ENCODE data around the gene GNG4. TPM values are rescaled to one million over a fixed set of nuclear protein-coding genes. Genes with fewer than 3 reads are reported as not detected.
A peak's percentile ranks its signal among the peaks of the same experiment; 100 is the strongest.

Gene GNG4
- total RNA-seq, 1 donor from 2014 or later, result 3.8 TPM

- H3K27me3 Mint-ChIP-seq (ENCODE audit: low read depth, unreplicated experiment), result no peaks in the 10 kb centered on the region
- TF ChIP-seq CTCF (IDR thresholded peaks at IDR 0.05; ENCODE audit: insufficient read depth, low read depth, low read length) (no peak), EZH2 (IDR thresholded peaks at IDR 0.05; ENCODE audit: insufficient read depth, low read length) (no peak)
- DNase-seq (ENCODE audit: low read depth) (no peak), FAIRE-seq (no peak)
- H3K27ac ChIP-seq (ENCODE audit: low read depth, low read length), result no peak overlapping the region
- H3K4me1 ChIP-seq (ENCODE audit: insufficient read depth, low read length), result no peaks in the 10 kb centered on the region
- no peaks in the 10 kb centered on the region for H3K9me3 ChIP-seq (ENCODE audit: insufficient read depth, low read depth, low read length)
- no peak overlapping the region for H3K9ac ChIP-seq (ENCODE audit: low read length)
- H3K4me3 Mint-ChIP-seq (ENCODE audit: unreplicated experiment), result no peak overlapping the region
- no peak overlapping the region for H3K4me3 ChIP-seq (ENCODE audit: insufficient read depth, low read depth, low read length)
- H3K27me3 ChIP-seq (ENCODE audit: insufficient read depth, low read length), result no peaks in the 10 kb centered on the region
- no peak overlapping the region for H3K27ac Mint-ChIP-seq (ENCODE audit: unreplicated experiment)
- H3K36me3 ChIP-seq (ENCODE audit: insufficient read depth, low read length), result no peaks in the 10 kb centered on the region
- no peaks in the 10 kb centered on the region for H3K4me1 Mint-ChIP-seq (ENCODE audit: low read depth, unreplicated experiment)
- H2AFZ ChIP-seq (ENCODE audit: low read depth, low read length), result no peak overlapping the region
- no peaks in the 10 kb centered on the region for H4K20me1 ChIP-seq (ENCODE audit: insufficient read depth, low read length)
- no peaks in the 10 kb centered on the region for H3K36me3 Mint-ChIP-seq (ENCODE audit: low read depth, unreplicated experiment)
- no peak overlapping the region for H3K4me2 ChIP-seq (ENCODE audit: low read length)
- H3K9me3 Mint-ChIP-seq (ENCODE audit: unreplicated experiment), result no peaks in the 10 kb centered on the region
- H3K79me2 ChIP-seq (ENCODE audit: insufficient read depth, low read length), result no peaks in the 10 kb centered on the region
Observed at GRCh38 chr1:235567812-235568503, 81.6 kb downstream of the GNG4 start.

- H3K27ac Mint-ChIP-seq (ENCODE audit: unreplicated experiment), result no peak overlapping the region
- Histone ChIP-seq H3K9me3 (ENCODE audit: insufficient read depth, low read depth, low read length) (no peaks in the 10 kb centered on the region), H2AFZ (ENCODE audit: low read depth, low read length) (peak overlapping the region; percentile 56), H3K4me1 (ENCODE audit: insufficient read depth, low read length) (no peaks in the 10 kb centered on the region), H3K36me3 (ENCODE audit: insufficient read depth, low read length) (no peaks in the 10 kb centered on the region), H3K79me2 (ENCODE audit: insufficient read depth, low read length) (no peaks in the 10 kb centered on the region), H3K4me3 (ENCODE audit: insufficient read depth, low read depth, low read length) (no peak overlapping the region), H3K27ac (ENCODE audit: low read depth, low read length) (no peak overlapping the region), H3K27me3 (ENCODE audit: insufficient read depth, low read length) (no peaks in the 10 kb centered on the region), H3K9ac (ENCODE audit: low read length) (no peak overlapping the region), H4K20me1 (ENCODE audit: insufficient read depth, low read length) (no peaks in the 10 kb centered on the region), H3K4me2 (ENCODE audit: low read length) (no peak overlapping the region)
- H3K9me3 Mint-ChIP-seq (ENCODE audit: unreplicated experiment), result no peaks in the 10 kb centered on the region
- H3K4me1 Mint-ChIP-seq (ENCODE audit: low read depth, unreplicated experiment), result no peaks in the 10 kb centered on the region
- TF ChIP-seq CTCF (IDR thresholded peaks at IDR 0.05; ENCODE audit: insufficient read depth, low read depth, low read length) (no peak), EZH2 (IDR thresholded peaks at IDR 0.05; ENCODE audit: insufficient read depth, low read length) (no peak)
- H3K4me3 Mint-ChIP-seq (ENCODE audit: unreplicated experiment), result no peak overlapping the region
- H3K27me3 Mint-ChIP-seq (ENCODE audit: low read depth, unreplicated experiment), result no peaks in the 10 kb centered on the region
- FAIRE-seq (no peak), DNase-seq (ENCODE audit: low read depth) (no peak)
- no peaks in the 10 kb centered on the region for H3K36me3 Mint-ChIP-seq (ENCODE audit: low read depth, unreplicated experiment)
Observed at GRCh38 chr1:235566084-235566483, 83.5 kb downstream of the GNG4 start.

GRCh38 chr1:235563513-235564061 is 86.0 kb downstream of the GNG4 start:
- DNase-seq (ENCODE audit: low read depth) (no peak), FAIRE-seq (no peak)
- H4K20me1 ChIP-seq (ENCODE audit: insufficient read depth, low read length), result no peaks in the 10 kb centered on the region
- Mint-ChIP-seq H3K4me3 (ENCODE audit: unreplicated experiment) (no peak overlapping the region), H3K4me1 (ENCODE audit: low read depth, unreplicated experiment) (no peaks in the 10 kb centered on the region), H3K36me3 (ENCODE audit: low read depth, unreplicated experiment) (no peaks in the 10 kb centered on the region), H3K27me3 (ENCODE audit: low read depth, unreplicated experiment) (no peaks in the 10 kb centered on the region), H3K9me3 (ENCODE audit: unreplicated experiment) (no peaks in the 10 kb centered on the region), H3K27ac (ENCODE audit: unreplicated experiment) (no peak overlapping the region)
- no peaks in the 10 kb centered on the region for H3K9me3 ChIP-seq (ENCODE audit: insufficient read depth, low read depth, low read length)
- TF ChIP-seq CTCF (IDR thresholded peaks at IDR 0.05; ENCODE audit: insufficient read depth, low read depth, low read length), result no peak
- TF ChIP-seq EZH2 (IDR thresholded peaks at IDR 0.05; ENCODE audit: insufficient read depth, low read length), result no peak
- no peak overlapping the region for H3K4me3 ChIP-seq (ENCODE audit: insufficient read depth, low read depth, low read length)
- no peaks in the 10 kb centered on the region for H3K79me2 ChIP-seq (ENCODE audit: insufficient read depth, low read length)
- H3K9ac ChIP-seq (ENCODE audit: low read length), result no peak overlapping the region
- no peak overlapping the region for H3K4me2 ChIP-seq (ENCODE audit: low read length)
- no peaks in the 10 kb centered on the region for H3K27me3 ChIP-seq (ENCODE audit: insufficient read depth, low read length)
- H3K4me1 ChIP-seq (ENCODE audit: insufficient read depth, low read length), result no peaks in the 10 kb centered on the region
- no peak overlapping the region for H2AFZ ChIP-seq (ENCODE audit: low read depth, low read length)
- H3K36me3 ChIP-seq (ENCODE audit: insufficient read depth, low read length), result no peaks in the 10 kb centered on the region
- H3K27ac ChIP-seq (ENCODE audit: low read depth, low read length), result no peak overlapping the region

All from astrocyte (in vitro differentiated cells and primary cell).